Endometrial microvascular endothelial cells (primary cell): ENCODE measurements around the gene INSYN1. TPM values are rescaled to one million over a fixed set of nuclear protein-coding genes. Genes with fewer than 3 reads are reported as not detected.
"Not testable (repeated sequence)": the region's sequence is repeated elsewhere in the genome, so short reads cannot be mapped to it uniquely, and the experiment has no call there.

Experiments used
- in situ Hi-C: cut with HindIII; loops from 2 replicates; pipeline ENCODE4 v1.10.0; 2017; ENCODE audit warnings: low sequenced_read_pairs, low pct_unique_long_range_greater_than_20kb; ENCODE audit errors: inconsistent ontology term
- total RNA-seq: library from RNA; depleted of rRNA; stranded (reverse); fragments of >200 nt; gene quantifications from one replicate; pipeline ENCODE4 v1.2.3, GENCODE V29; 2015; ENCODE audit errors: inconsistent ontology term

INSYN1 gene
- not detected for total RNA-seq

DNA sequence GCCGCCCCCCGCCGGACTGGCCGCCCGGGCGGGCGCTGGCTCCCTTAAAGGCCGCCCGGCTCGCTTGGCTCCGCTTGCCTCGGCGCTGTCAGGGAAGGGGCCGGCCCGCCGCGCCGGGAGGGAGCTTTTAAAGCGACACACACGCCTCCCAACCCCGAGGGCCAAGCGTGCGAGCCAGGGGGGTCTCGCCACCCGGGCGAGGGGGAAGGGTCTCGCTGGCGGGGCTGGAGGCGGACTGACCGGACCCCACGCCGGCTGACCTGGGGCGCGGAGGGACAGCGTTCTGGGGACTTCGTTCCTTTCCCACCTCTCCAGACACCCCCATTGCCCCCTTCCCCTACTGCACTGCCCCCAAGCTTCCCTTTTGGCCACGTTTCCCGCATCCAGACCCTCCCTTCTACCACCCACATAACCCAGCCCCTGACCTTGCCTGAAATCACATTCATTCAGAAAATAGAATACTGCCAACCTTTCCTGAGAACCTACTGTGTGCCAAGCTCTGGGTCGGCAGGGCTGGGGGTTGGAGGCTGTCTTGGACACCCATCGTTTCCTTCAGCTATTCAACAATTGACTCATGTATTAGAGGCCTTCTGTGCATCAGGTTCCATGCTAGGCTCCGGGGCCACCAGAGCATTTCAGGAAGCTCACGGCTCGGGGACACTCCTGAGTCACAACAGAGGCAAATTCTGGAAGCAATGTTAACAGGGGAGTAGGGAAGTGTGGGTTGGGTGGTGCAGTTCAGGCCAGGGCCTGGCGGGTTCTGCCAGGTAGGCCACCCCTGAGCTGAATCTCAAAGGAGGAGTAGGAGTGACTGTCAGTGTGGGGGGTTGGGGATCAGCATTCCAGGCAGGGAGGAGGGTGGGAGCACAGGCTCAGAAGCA is at the start of gene INSYN1:
TSS of gene INSYN1 (minus strand) at position 102 of the 881 bp plus-strand sequence. CDS start 2,221 bp downstream, outside the sequence.
- in situ Hi-C loops = loop anchor here (25.0 kb wide), 1 partner anchor 109 kb away; the partner anchor contains the start of gene TBC1D21

- in situ Hi-C loops = no loop called here
Observed at GRCh38 chr15:73802431-73803041, 49.4 kb upstream of the INSYN1 start.

DNA sequence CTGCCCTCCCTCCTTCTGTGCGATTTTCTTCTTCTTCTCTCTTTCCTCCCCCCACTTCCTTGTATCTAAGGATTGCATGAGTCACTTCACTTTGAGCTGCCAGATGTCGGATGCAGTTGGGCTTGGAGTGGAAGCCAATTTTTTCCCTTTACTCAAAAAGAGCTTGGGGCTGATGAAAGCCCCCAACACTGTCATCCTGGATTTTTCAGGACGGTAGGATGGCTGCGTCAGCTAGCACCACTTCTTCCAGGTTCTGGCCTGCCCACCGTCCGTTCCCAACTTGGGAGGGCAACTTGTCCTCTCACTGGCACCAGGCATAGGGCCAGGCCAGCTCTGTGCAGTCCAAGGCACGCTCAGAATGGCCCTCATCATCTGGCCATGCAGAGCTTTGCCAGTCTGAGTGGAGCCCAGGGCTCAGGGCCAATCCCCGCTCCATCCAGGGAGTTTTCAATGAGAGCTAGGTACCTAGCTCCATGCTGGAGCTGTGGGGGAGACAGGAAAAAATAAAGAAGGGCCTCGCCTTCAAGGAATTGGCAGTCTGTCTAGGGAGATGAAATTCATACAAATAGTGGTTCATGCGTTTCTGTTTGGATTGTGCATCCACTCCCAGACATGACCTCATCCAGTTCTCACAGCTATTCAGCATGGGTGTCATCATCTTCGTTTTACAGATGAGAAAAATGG is 47.7 kb upstream of the INSYN1 start:
- in situ Hi-C loops = no loop called here

DNA sequence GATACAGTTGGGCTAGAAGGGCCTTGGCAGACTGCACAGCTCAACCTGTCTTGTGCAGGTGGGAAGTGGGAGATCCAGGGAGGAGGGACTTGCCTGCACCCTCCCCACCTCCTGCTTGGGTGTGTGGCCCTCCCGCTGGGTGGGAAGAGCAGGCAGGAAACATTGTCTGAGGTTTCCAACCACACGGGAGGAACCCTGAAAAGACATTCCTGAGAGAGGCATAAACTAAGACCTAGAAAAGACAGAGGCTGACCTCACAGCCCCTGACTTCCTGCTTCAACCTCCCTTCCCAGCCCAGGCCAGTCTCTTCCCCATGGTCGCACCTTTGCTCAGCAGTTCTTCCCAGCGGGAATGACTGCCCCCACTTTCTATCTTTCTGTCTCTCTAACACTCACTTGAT is 46.3 kb upstream of the INSYN1 start:
- in situ Hi-C loops = no loop called here

DNA sequence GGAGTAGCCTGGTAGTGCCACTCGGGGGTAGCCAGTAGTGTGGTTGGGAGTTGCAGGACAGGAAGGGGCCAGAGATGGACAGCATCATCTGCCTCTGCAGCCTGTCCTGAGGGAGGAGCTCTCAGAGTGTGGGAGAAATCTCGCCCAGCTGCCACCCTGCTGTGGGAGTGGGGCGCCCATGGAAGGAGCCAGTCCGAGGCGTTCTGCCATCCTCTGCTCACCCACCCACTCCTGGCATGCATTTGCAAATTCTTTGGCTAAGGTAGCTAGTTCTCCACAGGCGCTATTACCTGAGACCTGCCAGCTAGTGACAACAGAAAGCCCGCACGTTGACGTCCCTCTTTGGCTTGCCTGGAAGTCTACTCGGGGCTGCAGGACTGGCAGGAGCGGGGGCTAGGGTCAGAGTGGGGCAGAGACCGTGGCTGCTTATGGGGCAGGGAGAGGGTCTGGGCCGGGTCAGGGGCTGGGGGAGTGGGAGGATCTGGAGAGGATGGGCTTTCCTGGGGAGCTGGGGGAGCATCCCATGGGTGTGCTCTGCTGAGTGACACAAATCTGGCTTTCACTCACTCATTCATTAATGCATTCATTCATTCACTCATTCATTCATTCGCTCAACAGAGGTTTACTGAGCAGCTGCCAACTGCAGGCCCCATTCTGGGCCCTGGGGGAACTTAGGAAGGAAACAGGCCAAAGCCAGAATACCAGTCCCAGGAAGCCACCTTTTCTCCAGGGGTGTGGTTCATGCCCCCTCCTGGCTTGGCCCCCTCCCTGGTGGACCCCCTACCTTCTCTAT is 44.4 kb upstream of the INSYN1 start:
- in situ Hi-C loops = no loop called here

DNA sequence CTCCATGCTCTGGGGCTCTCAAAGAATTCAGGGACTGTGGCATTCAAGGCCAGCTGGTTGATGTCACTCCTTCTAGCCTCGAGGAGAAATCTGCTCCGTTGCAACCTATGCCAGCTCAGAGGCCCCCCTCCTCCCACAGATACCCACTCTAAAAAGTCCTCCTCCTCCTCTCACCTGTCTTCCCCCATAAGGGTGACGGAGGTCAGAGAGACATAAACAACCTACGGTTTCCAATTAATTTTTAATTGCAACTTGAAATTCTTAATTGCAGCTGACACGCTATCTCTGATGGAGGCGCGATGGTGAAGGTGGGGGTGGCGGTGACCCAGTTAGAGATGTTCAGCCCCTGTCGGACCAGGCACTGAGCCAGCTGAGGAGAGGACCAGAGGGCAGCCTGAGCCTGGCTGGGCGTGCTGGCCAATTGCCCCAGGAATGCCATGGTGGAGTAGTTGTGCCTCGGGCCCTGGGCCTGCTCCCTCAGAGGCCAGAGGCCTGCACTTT is 43.2 kb upstream of the INSYN1 start:
- in situ Hi-C loops = no loop called here

- in situ Hi-C loops = no loop called here
Observed at GRCh38 chr15:73794443-73795133, 41.4 kb upstream of the INSYN1 start.

GRCh38 chr15:73792899-73793541 is 39.9 kb upstream of the INSYN1 start:
- in situ Hi-C loops = not testable (repeated sequence)

GRCh38 chr15:73792415-73792814 is 39.3 kb upstream of the INSYN1 start:
- in situ Hi-C loops = no loop called here

- in situ Hi-C loops = no loop called here
Observed at GRCh38 chr15:73789521-73790240, 36.5 kb upstream of the INSYN1 start.

DNA sequence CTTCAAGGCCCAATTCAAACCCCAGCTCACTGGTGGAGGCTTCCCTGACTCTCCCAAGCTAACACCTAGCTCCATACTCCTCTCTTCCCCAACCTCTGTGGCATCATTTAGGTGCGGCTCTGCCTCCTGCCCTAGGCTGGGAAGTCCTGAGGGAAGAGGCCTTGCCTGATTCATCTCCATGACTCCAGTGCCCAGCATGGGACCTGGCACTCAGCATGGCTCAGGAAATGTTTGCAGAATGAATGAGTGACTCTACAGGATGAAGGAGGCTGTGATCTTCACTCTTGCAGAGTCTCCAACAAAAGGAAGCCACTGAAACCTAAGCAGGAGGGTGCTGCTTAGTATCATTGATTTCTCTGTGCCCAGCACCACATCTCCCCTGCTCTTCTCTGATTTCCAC is 34.5 kb upstream of the INSYN1 start:
- in situ Hi-C loops = no loop called here

DNA sequence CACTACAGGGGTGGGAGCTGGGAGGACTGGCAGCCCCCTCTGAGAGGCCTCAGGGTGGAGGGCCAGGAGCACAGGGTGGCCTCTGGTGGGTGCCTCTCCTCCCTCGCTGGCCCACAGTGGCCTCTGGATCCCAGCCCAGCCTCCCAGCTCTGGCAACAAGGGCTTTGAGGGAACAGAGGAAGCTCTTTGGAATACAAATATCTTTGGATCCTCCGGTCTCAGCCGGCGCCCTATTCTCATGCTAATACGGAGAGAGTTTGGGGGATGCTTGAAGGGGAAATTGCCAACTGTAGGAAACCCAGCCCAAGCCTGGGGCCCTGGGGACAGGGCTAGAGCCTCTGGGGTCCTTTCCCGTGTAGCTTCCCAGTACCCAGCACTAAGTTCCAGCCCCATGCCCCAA is 33.4 kb upstream of the INSYN1 start:
- in situ Hi-C loops = no loop called here

DNA sequence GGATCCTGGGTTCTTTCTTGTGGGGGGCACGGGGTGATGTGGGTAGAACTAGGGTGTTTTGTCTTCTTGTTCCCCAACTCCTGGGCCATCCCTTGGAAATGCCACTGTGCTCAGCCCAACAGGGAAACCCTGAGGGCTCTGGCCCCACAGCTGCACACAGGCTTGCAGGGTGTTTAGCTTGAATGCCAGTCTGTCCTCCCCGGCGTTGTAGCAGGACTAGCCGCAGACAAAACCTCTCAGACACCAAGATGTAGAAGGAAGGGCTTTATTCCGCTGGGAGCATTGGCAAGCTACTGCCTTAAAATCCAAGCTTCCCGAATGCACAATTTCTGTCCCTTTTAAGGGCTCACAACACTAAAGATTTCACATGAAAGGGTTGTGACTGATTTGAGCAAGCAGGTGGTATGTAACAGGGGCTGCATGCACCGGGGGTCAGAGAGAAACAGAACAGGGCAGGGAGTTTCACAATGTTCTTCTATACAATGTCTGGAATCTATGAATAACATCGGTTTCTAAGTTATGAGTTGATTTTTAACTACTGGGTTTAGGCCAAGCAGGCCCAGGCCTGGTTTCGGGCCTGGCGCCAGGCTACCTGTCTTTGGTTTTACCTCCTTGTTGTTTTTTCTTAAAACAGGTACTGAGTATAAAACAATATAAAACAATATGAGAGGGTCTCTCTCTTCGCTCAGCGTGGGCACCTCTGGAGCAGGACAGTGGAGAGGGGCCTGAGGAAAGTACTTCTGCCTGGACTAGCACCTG is 32.3 kb upstream of the INSYN1 start:
- in situ Hi-C loops = not testable (repeated sequence)

DNA sequence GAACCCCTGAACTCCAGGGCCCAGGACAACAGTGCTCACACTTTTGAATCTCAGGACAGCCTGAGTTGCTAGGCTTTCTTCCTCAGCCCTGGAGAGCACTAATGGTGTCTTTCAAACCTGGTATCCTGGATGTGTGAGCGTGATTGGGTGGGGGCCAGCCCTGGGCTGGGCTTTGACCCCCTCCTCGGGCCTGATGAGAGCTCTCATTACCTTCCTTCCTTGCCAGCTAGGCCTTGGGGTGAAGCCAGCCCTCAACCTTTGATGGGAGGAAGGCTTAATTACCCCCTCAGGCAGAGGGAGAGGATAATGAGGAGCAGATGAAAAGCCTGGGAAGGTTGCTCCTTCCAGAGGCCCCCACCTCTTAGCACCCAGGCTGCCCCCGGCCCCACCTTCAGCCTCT is 31.1 kb upstream of the INSYN1 start:
- in situ Hi-C loops = no loop called here

- in situ Hi-C loops = no loop called here
Observed at GRCh38 chr15:73782344-73782959, 29.3 kb upstream of the INSYN1 start.
